Keratinocyte (primary cell): Measurements from ENCODE around the gene FSD2. TPM values are rescaled to one million over a fixed set of nuclear protein-coding genes. Genes with fewer than 3 reads are reported as not detected.

Source experiments
- DNase-seq: peaks from one replicate; pipeline ENCODE4 v3.0.0-alpha.2; 2011; ENCODE audit warnings: low read depth, missing footprints, low spot score
- FAIRE-seq: peaks from 2 replicates; lab custom pipeline; 2011; peaks lifted over from hg19 to GRCh38; lab: Jason Lieb, UNC
- H2AFZ ChIP-seq: 2 replicates; pipeline ENCODE4 v1.6.0; 2012; ENCODE audit warnings: low read length, control low read depth, inconsistent platforms; ENCODE audit not compliant: control insufficient read depth
- H3K27ac ChIP-seq: 2 replicates; pipeline ENCODE4 v1.5.1; 2011; ENCODE audit warnings: low read length; ENCODE audit not compliant: control insufficient read depth, insufficient read depth
- H3K27me3 ChIP-seq: 3 replicates; pipeline ENCODE4 v1.6.0; 2011; ENCODE audit warnings: low read length; ENCODE audit not compliant: control insufficient read depth, insufficient read depth; ENCODE audit errors: extremely low read depth
- H3K36me3 ChIP-seq, 2 experiments: 2 replicates in 1 of 2; 3 replicates in 1 of 2; pipeline ENCODE4 v1.5.1; 2011; ENCODE audit warnings: low read length in 2 of 2, mild to moderate bottlenecking in 1 of 2; ENCODE audit not compliant: control insufficient read depth in 2 of 2, insufficient read depth in 2 of 2; ENCODE audit errors: extremely low read depth in 1 of 2
- H3K4me1 ChIP-seq: 3 replicates; pipeline ENCODE4 v1.5.1; 2011; ENCODE audit warnings: low read length; ENCODE audit not compliant: control insufficient read depth, insufficient read depth; ENCODE audit errors: extremely low read depth
- H3K4me2 ChIP-seq: 3 replicates; pipeline ENCODE4 v1.6.0; 2011; ENCODE audit warnings: low read depth, low read length; ENCODE audit not compliant: control insufficient read depth, insufficient read depth; ENCODE audit errors: extremely low read depth
- H3K4me3 ChIP-seq, 3 experiments: fragments of 200-600 bp in 1 of 3; sonication (generic) in 1 of 3; 2 replicates in 2 of 3; 3 replicates in 1 of 3; pipeline ENCODE4 v1.5.1; 2011 to 2016; ENCODE audit warnings: low read length in 3 of 3, mild to moderate bottlenecking in 3 of 3, control low read depth in 2 of 3, inconsistent platforms in 1 of 3, low read depth in 1 of 3, mixed read lengths in 1 of 3, mixed run types in 1 of 3, moderate library complexity in 1 of 3; ENCODE audit not compliant: control insufficient read depth in 2 of 3, insufficient read depth in 2 of 3; ENCODE audit errors: extremely low read depth in 1 of 3
- H3K79me2 ChIP-seq: 2 replicates; pipeline ENCODE4 v1.6.0; 2012; ENCODE audit warnings: low read length; ENCODE audit not compliant: control insufficient read depth, insufficient read depth
- H3K9ac ChIP-seq: 3 replicates; pipeline ENCODE4 v1.6.0; 2011; ENCODE audit warnings: low read length; ENCODE audit not compliant: control insufficient read depth, insufficient read depth; ENCODE audit errors: extremely low read depth
- H3K9me1 ChIP-seq: 3 replicates; pipeline ENCODE4 v1.6.0; 2011; ENCODE audit warnings: low read length; ENCODE audit not compliant: control insufficient read depth, insufficient read depth; ENCODE audit errors: extremely low read depth
- H3K9me3 ChIP-seq: 2 replicates; pipeline ENCODE4 v1.5.1; 2012; ENCODE audit warnings: low read depth, low read length; ENCODE audit not compliant: control insufficient read depth
- H4K20me1 ChIP-seq: 3 replicates; pipeline ENCODE4 v1.6.0; 2011; ENCODE audit warnings: low read length; ENCODE audit not compliant: control insufficient read depth, insufficient read depth; ENCODE audit errors: extremely low read depth
- CTCF ChIP-seq, 3 experiments: IDR thresholded peaks in 1 of 3; conservative IDR thresholded peaks in 1 of 3; optimal IDR thresholded peaks in 1 of 3; 2 replicates in 2 of 3; 3 replicates in 1 of 3; pipeline versions ENCODE3 to v1.5.1; 2011; ENCODE audit warnings: low read length in 3 of 3, mild to moderate bottlenecking in 3 of 3, moderate library complexity in 2 of 3, control low read depth in 1 of 3, inconsistent platforms in 1 of 3; ENCODE audit not compliant: insufficient read depth in 2 of 3; ENCODE audit errors: extremely low read depth in 1 of 3
- EZH2 ChIP-seq: IDR thresholded peaks from one replicate; pipeline ENCODE4 v1.6.1; 2012; ENCODE audit warnings: inconsistent platforms, mild to moderate bottlenecking, low read length, moderate library complexity
- dilution Hi-C: fragments of 300-500 bp; cut with MboI; formaldehyde crosslinking; loops from one replicate; pipeline ENCODE4 v1.7.0; 2020; ENCODE audit warnings: low sequenced_read_pairs; ENCODE audit not compliant: extremely low pct_ligation_motif_present
- polyA plus RNA-seq, 5 experiments: library from polyadenylated mRNA; depleted of rRNA in 3 of 5; stranded (reverse) in 3 of 5; stranded (forward) in 1 of 5; unstranded in 1 of 5; fragments of >200 nt; gene quantifications; 1 replicate in 1 of 5; 2 replicates in 3 of 5; 3 replicates in 1 of 5; pipeline versions ENCODE4 v1.2.1 to v1.2.3, GENCODE V29; 2011 to 2012; ENCODE audit warnings: missing spikeins in 2 of 5, low read depth in 1 of 5, low replicate concordance in 1 of 5

FSD2 gene
- polyA plus RNA-seq, 1 donor (not counting 4 experiments of a cell fraction or from before 2014, with no cell fraction given) = not detected

- H3K4me3 ChIP-seq = no peak overlapping the region
- no peaks in the 10 kb centered on the region for H3K9me3 ChIP-seq
- H3K4me2 ChIP-seq = no peak overlapping the region
- H3K27me3 ChIP-seq = no peaks in the 10 kb centered on the region
- DNase-seq (no peak), FAIRE-seq (no peak)
- H3K9me1 ChIP-seq = no peaks in the 10 kb centered on the region
- TF ChIP-seq EZH2 = no peak
- no peak for TF ChIP-seq CTCF (optimal IDR thresholded peaks at IDR 0.05 in 1 of 3, IDR thresholded peaks at IDR 0.05 in 1 of 3, conservative IDR thresholded peaks at IDR 0.05 in 1 of 3; ENCODE audit: extremely low read depth in 1 of 3, insufficient read depth in 2 of 3, low read length in 3 of 3)
- H3K27ac ChIP-seq = no peak overlapping the region
- H4K20me1 ChIP-seq = no peaks in the 10 kb centered on the region
- H3K9ac ChIP-seq = no peak overlapping the region
- no peak overlapping the region for H2AFZ ChIP-seq
- H3K4me1 ChIP-seq = peaks cover 3% of the 10 kb centered on the region
- no peaks in the 10 kb centered on the region for H3K79me2 ChIP-seq
- dilution Hi-C loops = no loop called here
- no peaks in the 10 kb centered on the region for H3K36me3 ChIP-seq
These were observed 93.8 kb downstream of the FSD2 start for GRCh38 chr15:82712036-82712435.

- no peaks in the 10 kb centered on the region for H3K36me3 ChIP-seq
- H3K27ac ChIP-seq = no peak overlapping the region
- H2AFZ ChIP-seq = no peak overlapping the region
- no peak overlapping the region for H3K9ac ChIP-seq
- H3K4me3 ChIP-seq = no peak overlapping the region
- no peaks in the 10 kb centered on the region for H4K20me1 ChIP-seq
- H3K4me1 ChIP-seq = peaks cover 3% of the 10 kb centered on the region
- no peaks in the 10 kb centered on the region for H3K79me2 ChIP-seq
- no peak overlapping the region for H3K4me2 ChIP-seq
- dilution Hi-C loops = no loop called here
- no peaks in the 10 kb centered on the region for H3K9me1 ChIP-seq
- H3K27me3 ChIP-seq = no peaks in the 10 kb centered on the region
- DNase-seq = no peak
- TF ChIP-seq CTCF (optimal IDR thresholded peaks at IDR 0.05 in 1 of 3, IDR thresholded peaks at IDR 0.05 in 1 of 3, conservative IDR thresholded peaks at IDR 0.05 in 1 of 3; ENCODE audit: extremely low read depth in 1 of 3, insufficient read depth in 2 of 3, low read length in 3 of 3) = no peak
- TF ChIP-seq EZH2 = no peak
- no peak for FAIRE-seq
- H3K9me3 ChIP-seq = no peaks in the 10 kb centered on the region
These were observed 94.9 kb downstream of the FSD2 start for GRCh38 chr15:82710926-82711490.
